Bronchial epithelial cell (primary cell): ENCODE data around the gene RPL7A. TPM values are rescaled to one million over a fixed set of nuclear protein-coding genes. Genes with fewer than 3 reads are reported as not detected.
"Not testable (repeated sequence)": the region's sequence is repeated elsewhere in the genome, so short reads cannot be mapped to it uniquely, and the experiment has no call there.

Source experiments
- DNase-seq: peaks from one replicate; pipeline ENCODE4 v3.0.0-alpha.2; 2010; ENCODE audit warnings: low read depth
- FAIRE-seq: peaks from 2 replicates; lab custom pipeline; 2011; peaks lifted over from hg19 to GRCh38; lab: Jason Lieb, UNC
- H3K27me3 ChIP-seq: 2 replicates; pipeline ENCODE4 v1.5.1; 2011; ENCODE audit warnings: low read length; ENCODE audit not compliant: control insufficient read depth, insufficient read depth
- H3K36me3 ChIP-seq: 2 replicates; pipeline ENCODE4 v1.5.1; 2011; ENCODE audit warnings: low read length; ENCODE audit not compliant: control insufficient read depth, insufficient read depth
- H3K4me3 ChIP-seq: 2 replicates; pipeline ENCODE4 v1.5.1; 2011; ENCODE audit warnings: mild to moderate bottlenecking, low read depth, low read length, control low read depth
- total RNA-seq: library from RNA; depleted of rRNA; stranded (reverse); fragments of >200 nt; gene quantifications from 2 replicates; pipeline ENCODE4 v1.2.1, GENCODE V29; 2014
- TF ChIP-seq, protein P1 (sequence below): IDR thresholded peaks from 2 replicates; pipeline ENCODE4 v1.5.1; 2011; ENCODE audit warnings: mild to moderate bottlenecking, moderate library complexity, low read length, control low read depth, inconsistent platforms; ENCODE audit not compliant: insufficient read depth, severe bottlenecking

The RPL7A gene
- total RNA-seq, 1 donor from 2014 or later: 3,023 TPM

- FAIRE-seq (no peak), DNase-seq (no peak)
Measured at GRCh38 chr9:133323991-133324703, 23.9 kb upstream of the RPL7A start.

GRCh38 chr9:133327021-133327420 lies 21.0 kb upstream of the RPL7A start:
- not testable (repeated sequence) for H3K27me3 ChIP-seq, H3K36me3 ChIP-seq, DNase-seq, H3K4me3 ChIP-seq, FAIRE-seq

More at GRCh38 chr9:133323991-133324703, 23.9 kb upstream of the RPL7A start:
- Histone ChIP-seq H3K36me3 (no peaks in the 10 kb centered on the region), H3K4me3 (no peak overlapping the region), H3K27me3 (no peaks in the 10 kb centered on the region)
- TF ChIP-seq, protein P1, sequence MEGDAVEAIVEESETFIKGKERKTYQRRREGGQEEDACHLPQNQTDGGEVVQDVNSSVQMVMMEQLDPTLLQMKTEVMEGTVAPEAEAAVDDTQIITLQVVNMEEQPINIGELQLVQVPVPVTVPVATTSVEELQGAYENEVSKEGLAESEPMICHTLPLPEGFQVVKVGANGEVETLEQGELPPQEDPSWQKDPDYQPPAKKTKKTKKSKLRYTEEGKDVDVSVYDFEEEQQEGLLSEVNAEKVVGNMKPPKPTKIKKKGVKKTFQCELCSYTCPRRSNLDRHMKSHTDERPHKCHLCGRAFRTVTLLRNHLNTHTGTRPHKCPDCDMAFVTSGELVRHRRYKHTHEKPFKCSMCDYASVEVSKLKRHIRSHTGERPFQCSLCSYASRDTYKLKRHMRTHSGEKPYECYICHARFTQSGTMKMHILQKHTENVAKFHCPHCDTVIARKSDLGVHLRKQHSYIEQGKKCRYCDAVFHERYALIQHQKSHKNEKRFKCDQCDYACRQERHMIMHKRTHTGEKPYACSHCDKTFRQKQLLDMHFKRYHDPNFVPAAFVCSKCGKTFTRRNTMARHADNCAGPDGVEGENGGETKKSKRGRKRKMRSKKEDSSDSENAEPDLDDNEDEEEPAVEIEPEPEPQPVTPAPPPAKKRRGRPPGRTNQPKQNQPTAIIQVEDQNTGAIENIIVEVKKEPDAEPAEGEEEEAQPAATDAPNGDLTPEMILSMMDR: no peak

DNA sequence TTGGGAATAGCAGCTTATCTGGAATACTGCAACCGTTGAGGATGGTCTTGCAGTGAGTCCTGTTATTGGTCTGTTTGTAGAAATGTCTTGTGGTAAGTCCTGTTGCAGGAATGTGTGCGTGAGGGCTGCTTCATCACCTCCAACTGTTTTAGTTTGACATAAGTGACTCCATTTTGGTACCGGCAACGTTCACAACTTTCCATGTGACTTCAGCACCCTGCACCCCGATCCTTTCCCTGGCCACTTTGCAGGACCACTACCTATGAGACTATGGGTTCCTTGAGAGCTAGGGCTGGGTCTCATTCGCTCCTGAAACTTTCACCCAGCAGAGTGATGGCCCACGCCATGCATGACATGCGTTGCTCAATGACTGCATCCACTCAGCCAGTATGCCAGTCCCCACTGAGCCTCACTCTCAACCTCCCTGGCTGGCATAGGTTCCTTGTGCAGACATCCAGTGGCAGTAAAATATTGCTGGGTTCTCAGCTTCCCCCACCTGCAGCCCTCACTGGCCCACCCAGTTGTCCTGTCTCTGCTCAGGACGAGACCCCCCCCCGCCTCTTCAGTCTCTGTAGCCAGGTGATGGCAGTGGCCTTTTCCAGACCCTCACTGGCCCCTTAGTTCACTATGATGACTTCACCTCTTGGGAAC lies 20.1 kb upstream of the RPL7A start:
- H3K27me3 ChIP-seq: no peaks in the 10 kb centered on the region
- FAIRE-seq (peak; percentile 73), DNase-seq (no peak)
- TF ChIP-seq, protein P1: no peak
- peaks cover 11% of the 10 kb centered on the region for H3K36me3 ChIP-seq
- H3K4me3 ChIP-seq: no peak overlapping the region

DNA sequence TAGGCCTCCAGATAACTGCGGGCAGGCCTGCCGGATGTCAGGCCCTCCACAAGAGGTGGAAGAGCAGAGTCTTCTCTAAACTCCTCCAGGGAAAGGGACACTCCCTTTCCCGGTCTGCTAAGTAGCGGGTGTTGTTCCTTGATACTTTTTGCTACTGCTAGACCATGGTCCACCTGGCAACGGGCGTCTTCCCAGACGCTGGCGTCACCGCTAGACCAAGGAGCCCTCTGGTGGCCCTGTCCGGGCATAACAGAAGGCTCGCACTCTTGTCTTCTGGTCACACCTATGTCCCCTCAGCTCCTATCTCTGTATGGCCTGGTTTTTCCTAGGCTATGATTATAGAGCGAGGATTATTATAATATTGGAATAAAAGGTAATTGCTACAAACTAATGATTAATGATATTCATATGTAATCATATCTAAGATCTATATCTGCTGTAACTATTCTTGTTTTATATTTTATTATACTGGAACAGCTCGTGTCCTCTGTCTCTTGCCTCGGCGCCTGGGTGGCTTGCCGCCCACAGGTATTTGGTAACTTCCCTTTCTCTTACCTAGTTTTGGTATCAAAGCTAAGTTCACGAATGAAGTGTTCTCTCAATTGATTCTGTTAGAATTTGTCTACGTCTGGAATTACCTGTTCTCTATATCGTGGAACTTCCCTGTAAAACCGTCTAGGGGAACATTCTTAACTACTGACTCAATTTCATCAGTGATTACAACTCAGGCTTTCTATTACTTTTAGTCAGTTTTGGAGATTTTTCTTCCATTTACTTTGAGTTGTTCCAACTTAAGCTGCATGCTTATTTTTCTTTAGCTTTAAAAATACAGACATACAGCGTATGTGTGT lies 18.5 kb upstream of the RPL7A start:
- not testable (repeated sequence) for H3K27me3 ChIP-seq, FAIRE-seq, H3K4me3 ChIP-seq, DNase-seq
- TF ChIP-seq, protein P1: peak; percentile 55
- H3K36me3 ChIP-seq: peaks cover 22% of the 10 kb centered on the region

GRCh38 chr9:133331221-133331620 lies 16.8 kb upstream of the RPL7A start:
- FAIRE-seq: no peak
- no peaks in the 10 kb centered on the region for H3K27me3 ChIP-seq
- no peak for DNase-seq
- TF ChIP-seq, protein P1: no peak
- H3K36me3 ChIP-seq: peaks cover 22% of the 10 kb centered on the region
- no peak overlapping the region for H3K4me3 ChIP-seq
